H7 (cell line): Measurements from ENCODE around the gene ZP4. TPM values are rescaled to one million over a fixed set of nuclear protein-coding genes. Genes with fewer than 3 reads are reported as not detected.
"Not testable (repeated sequence)": the region's sequence is repeated elsewhere in the genome, so short reads cannot be mapped to it uniquely, and the experiment has no call there.

Experiments
- DNase-seq: peaks from one replicate; pipeline ENCODE4 v3.0.0; 2012
- H3K27me3 ChIP-seq: 2 replicates; pipeline ENCODE4 v1.6.0; 2011; ENCODE audit warnings: mild to moderate bottlenecking, low read length; ENCODE audit not compliant: control insufficient read depth, insufficient read depth
- H3K36me3 ChIP-seq: replicated peaks from 2 replicates; pipeline ENCODE4 v1.5.1; 2011; ENCODE audit warnings: low read length; ENCODE audit not compliant: control insufficient read depth, insufficient read depth
- H3K4me3 ChIP-seq: 2 replicates; pipeline ENCODE4 v1.5.1; 2011; ENCODE audit warnings: low read depth, mild to moderate bottlenecking, control low read depth, low read length, moderate library complexity; ENCODE audit not compliant: insufficient read depth
- total RNA-seq: library from RNA; depleted of rRNA; stranded (reverse); fragments of >200 nt; shearing (Covaris generic); gene quantifications from 2 replicates; pipeline ENCODE4 v1.2.3, GENCODE V29; 2014

Gene ZP4
- total RNA-seq, 1 experiment from 2014 or later: not detected

- Histone ChIP-seq H3K27me3 (peaks cover 6% of the 10 kb centered on the region), H3K36me3 (no peaks in the 10 kb centered on the region), H3K4me3 (no peak overlapping the region)
- peak; percentile 76 for DNase-seq
Observed at GRCh38 chr1:237864338-237865244, 26.1 kb downstream of the ZP4 start.

- H3K27me3 ChIP-seq: peaks cover 6% of the 10 kb centered on the region
- no peaks in the 10 kb centered on the region for H3K36me3 ChIP-seq
- H3K4me3 ChIP-seq: no peak overlapping the region
- DNase-seq: no peak
Observed at GRCh38 chr1:237863234-237863633, 27.5 kb downstream of the ZP4 start.

- Histone ChIP-seq H3K4me3 (no peak overlapping the region), H3K27me3 (peaks cover 6% of the 10 kb centered on the region), H3K36me3 (no peaks in the 10 kb centered on the region)
- DNase-seq: no peak
Observed at GRCh38 chr1:237861944-237862343, 28.8 kb downstream of the ZP4 start.

- no peak overlapping the region for H3K4me3 ChIP-seq
- DNase-seq: no peak
- no peaks in the 10 kb centered on the region for H3K27me3 ChIP-seq
- H3K36me3 ChIP-seq: no peaks in the 10 kb centered on the region
Observed at GRCh38 chr1:237858992-237859391, 31.7 kb downstream of the ZP4 start.

GRCh38 chr1:237857455-237857854, 33.3 kb downstream of the ZP4 start:
- Histone ChIP-seq H3K27me3 (no peaks in the 10 kb centered on the region), H3K4me3 (no peak overlapping the region), H3K36me3 (no peaks in the 10 kb centered on the region)

GRCh38 chr1:237852342-237852741, 38.4 kb downstream of the ZP4 start:
- Histone ChIP-seq H3K27me3 (no peaks in the 10 kb centered on the region), H3K4me3 (no peak overlapping the region), H3K36me3 (no peaks in the 10 kb centered on the region)
- no peak for DNase-seq

More at GRCh38 chr1:237857455-237857854, 33.3 kb downstream of the ZP4 start:
- no peak for DNase-seq

GRCh38 chr1:237851210-237851845, 39.4 kb downstream of the ZP4 start:
- DNase-seq: peak; percentile 59
- Histone ChIP-seq H3K27me3 (no peaks in the 10 kb centered on the region), H3K4me3 (no peak overlapping the region), H3K36me3 (no peaks in the 10 kb centered on the region)

GRCh38 chr1:237843516-237843915, 47.2 kb downstream of the ZP4 start:
- H3K4me3 ChIP-seq: not testable (repeated sequence)

GRCh38 chr1:237841485-237841884, 49.2 kb downstream of the ZP4 start:
- no peak for DNase-seq
- Histone ChIP-seq H3K4me3 (no peak overlapping the region), H3K27me3 (no peaks in the 10 kb centered on the region), H3K36me3 (no peaks in the 10 kb centered on the region)

More at GRCh38 chr1:237843516-237843915, 47.2 kb downstream of the ZP4 start:
- not testable (repeated sequence) for H3K36me3 ChIP-seq, H3K27me3 ChIP-seq, DNase-seq

- DNase-seq: no peak
- Histone ChIP-seq H3K36me3 (no peaks in the 10 kb centered on the region), H3K27me3 (no peaks in the 10 kb centered on the region), H3K4me3 (no peak overlapping the region)
Observed at GRCh38 chr1:237838904-237839534, 51.7 kb downstream of the ZP4 start.

- Histone ChIP-seq H3K27me3 (no peaks in the 10 kb centered on the region), H3K4me3 (no peak overlapping the region), H3K36me3 (no peaks in the 10 kb centered on the region)
- no peak for DNase-seq
Observed at GRCh38 chr1:237838320-237838719, 52.4 kb downstream of the ZP4 start.

- H3K27me3 ChIP-seq: no peaks in the 10 kb centered on the region
- H3K36me3 ChIP-seq: no peaks in the 10 kb centered on the region
- no peak for DNase-seq
- no peak overlapping the region for H3K4me3 ChIP-seq
Observed at GRCh38 chr1:237834461-237834860, 56.3 kb downstream of the ZP4 start.

- Histone ChIP-seq H3K27me3 (no peaks in the 10 kb centered on the region), H3K36me3 (no peaks in the 10 kb centered on the region), H3K4me3 (no peak overlapping the region)
- no peak for DNase-seq
Observed at GRCh38 chr1:237834048-237834447, 56.7 kb downstream of the ZP4 start.

GRCh38 chr1:237832858-237833257, 57.9 kb downstream of the ZP4 start:
- DNase-seq: no peak
- no peak overlapping the region for H3K4me3 ChIP-seq
- H3K36me3 ChIP-seq: no peaks in the 10 kb centered on the region
- H3K27me3 ChIP-seq: no peaks in the 10 kb centered on the region
